ENCODE data around the gene LCE1E. TPM values are rescaled to one million over a fixed set of nuclear protein-coding genes. Genes with fewer than 3 reads are reported as not detected.

LCE1E gene
- total RNA-seq, 4 donors from 2014 or later = not detected

DNA sequence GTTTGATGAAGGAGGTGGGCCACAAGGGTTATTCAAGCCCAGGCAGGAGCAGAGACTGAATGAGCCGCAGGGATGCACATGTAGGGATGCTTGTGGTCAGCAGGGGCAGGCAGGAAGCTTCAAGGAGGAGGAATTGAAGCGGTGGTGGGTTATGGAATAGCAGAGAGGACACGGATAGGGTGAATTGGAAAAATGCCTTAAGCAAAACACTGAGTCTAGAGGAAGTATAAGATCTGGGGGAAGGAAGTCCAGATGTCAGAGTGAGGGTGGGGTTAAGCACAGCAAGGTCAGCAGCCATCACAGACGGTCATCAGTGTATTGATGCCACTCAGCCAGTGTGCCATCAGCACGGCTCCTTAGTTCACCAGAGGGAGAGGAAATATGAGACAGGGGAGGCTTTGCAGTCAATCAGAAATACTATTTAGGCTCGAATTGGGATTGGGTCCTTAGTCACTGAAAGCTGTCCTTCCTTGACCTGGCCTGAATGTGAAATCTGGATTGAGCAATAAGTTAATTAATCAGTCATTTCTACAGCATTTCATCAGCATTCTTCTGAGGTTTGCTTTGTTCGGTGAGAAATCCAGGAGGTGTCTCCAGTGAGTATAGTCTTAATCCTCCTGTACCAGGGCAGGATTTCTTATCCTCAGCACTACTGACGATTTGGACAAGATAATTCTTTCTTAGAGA lies 17.1 kb upstream of the LCE1E start:
- H3K27ac ChIP-seq = no peak overlapping the region
- H3K27me3 ChIP-seq = no peaks in the 10 kb centered on the region
- no peaks in the 10 kb centered on the region for H3K9me3 ChIP-seq
- H3K4me1 ChIP-seq = no peaks in the 10 kb centered on the region
- H3K4me3 ChIP-seq = no peak overlapping the region
- DNase-seq = no peak
- TF ChIP-seq EP300 (IDR thresholded peaks at IDR 0.05; ENCODE audit: low read depth) = no peak
- TF ChIP-seq, protein P1, sequence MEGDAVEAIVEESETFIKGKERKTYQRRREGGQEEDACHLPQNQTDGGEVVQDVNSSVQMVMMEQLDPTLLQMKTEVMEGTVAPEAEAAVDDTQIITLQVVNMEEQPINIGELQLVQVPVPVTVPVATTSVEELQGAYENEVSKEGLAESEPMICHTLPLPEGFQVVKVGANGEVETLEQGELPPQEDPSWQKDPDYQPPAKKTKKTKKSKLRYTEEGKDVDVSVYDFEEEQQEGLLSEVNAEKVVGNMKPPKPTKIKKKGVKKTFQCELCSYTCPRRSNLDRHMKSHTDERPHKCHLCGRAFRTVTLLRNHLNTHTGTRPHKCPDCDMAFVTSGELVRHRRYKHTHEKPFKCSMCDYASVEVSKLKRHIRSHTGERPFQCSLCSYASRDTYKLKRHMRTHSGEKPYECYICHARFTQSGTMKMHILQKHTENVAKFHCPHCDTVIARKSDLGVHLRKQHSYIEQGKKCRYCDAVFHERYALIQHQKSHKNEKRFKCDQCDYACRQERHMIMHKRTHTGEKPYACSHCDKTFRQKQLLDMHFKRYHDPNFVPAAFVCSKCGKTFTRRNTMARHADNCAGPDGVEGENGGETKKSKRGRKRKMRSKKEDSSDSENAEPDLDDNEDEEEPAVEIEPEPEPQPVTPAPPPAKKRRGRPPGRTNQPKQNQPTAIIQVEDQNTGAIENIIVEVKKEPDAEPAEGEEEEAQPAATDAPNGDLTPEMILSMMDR (IDR thresholded peaks at IDR 0.05) = no peak
- TF ChIP-seq POLR2AphosphoS5 (IDR thresholded peaks at IDR 0.05) = no peak
- no peak for TF ChIP-seq POLR2A (IDR thresholded peaks at IDR 0.05)
- in situ Hi-C loops (cut with MboI; ENCODE audit: low pct_ligation_motif_present in 1 of 4, low pct_unique_long_range_greater_than_20kb in 1 of 4, low sequenced_read_pairs in 3 of 4) (no loop called here), intact Hi-C loops (cut with DNase I; ENCODE audit: low total_unique reads) (no loop called here)
- 38 to 57% methylated on average over 6 to 8 of the region's 8 CpGs for WGBS, 2 donors (ENCODE audit: low coverage in 1 of 2)
- H3K36me3 ChIP-seq = no peaks in the 10 kb centered on the region

DNA sequence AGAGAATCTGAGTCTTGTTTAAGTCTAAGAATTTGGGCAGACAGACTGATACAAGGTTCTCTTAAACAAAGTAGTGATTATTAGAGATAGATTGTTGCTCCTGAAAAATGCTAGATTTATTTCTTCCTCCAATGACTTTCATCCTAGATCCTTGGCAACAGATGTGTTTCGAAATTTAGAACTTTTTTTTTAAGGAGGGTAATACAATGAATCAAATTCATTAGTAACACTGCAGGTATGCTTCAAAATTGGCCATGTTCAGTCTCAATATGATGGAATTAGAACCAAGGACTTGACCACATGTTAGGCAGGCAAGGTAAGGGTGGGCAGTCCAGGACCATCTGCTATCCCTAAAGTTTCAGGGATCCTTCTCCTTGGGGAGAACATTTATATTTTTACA lies 15.6 kb upstream of the LCE1E start:
- WGBS, 2 donors (ENCODE audit: low coverage in 1 of 2) = 67 to 70% methylated on average over 1 of the region's 1 CpG
- no peak for DNase-seq
- in situ Hi-C loops (cut with MboI; ENCODE audit: low pct_ligation_motif_present in 1 of 4, low pct_unique_long_range_greater_than_20kb in 1 of 4, low sequenced_read_pairs in 3 of 4) (no loop called here), intact Hi-C loops (cut with DNase I; ENCODE audit: low total_unique reads) (no loop called here)
- TF ChIP-seq, protein P1 (IDR thresholded peaks at IDR 0.05) = no peak
- TF ChIP-seq POLR2AphosphoS5 (IDR thresholded peaks at IDR 0.05) (no peak), POLR2A (IDR thresholded peaks at IDR 0.05) (no peak), EP300 (IDR thresholded peaks at IDR 0.05; ENCODE audit: low read depth) (no peak)
- Histone ChIP-seq H3K4me1 (no peaks in the 10 kb centered on the region), H3K36me3 (no peaks in the 10 kb centered on the region), H3K9me3 (no peaks in the 10 kb centered on the region), H3K4me3 (no peak overlapping the region), H3K27me3 (no peaks in the 10 kb centered on the region), H3K27ac (no peak overlapping the region)

DNA sequence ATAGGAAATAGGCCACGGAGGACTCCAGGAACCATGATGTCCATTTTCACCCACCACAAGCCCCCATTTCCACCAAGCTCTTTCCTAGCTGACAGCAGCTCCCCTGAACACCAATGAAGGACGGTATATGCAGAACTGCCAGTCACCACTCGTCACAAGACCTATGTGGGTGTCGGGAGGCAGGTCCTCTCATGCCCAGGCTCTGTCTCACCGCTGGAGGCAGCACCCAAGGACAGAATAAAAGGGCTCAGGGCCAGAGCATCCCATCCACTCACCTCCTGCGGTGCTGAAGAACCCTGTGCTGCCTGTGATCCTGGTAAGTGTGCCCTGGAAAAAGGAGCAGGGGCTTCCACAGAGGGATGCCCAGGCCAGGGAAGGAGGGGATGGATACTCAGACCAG lies 11.2 kb upstream of the LCE1E start, which contains the start of gene LCE1F:
TSS of gene LCE1F (plus strand) at position 266 of the 400 bp plus-strand sequence. CDS start 1,232 bp downstream, outside the sequence.
- no peaks in the 10 kb centered on the region for H3K27me3 ChIP-seq
- WGBS, 2 donors (ENCODE audit: low coverage in 1 of 2) = 58% methylated on average over 6 of the region's 6 CpGs; no CpG with 5 or more reads in 1 of the 2 donors
- H3K27ac ChIP-seq = no peak within 1 kb of the TSS
- DNase-seq = no peak
- in situ Hi-C loops (cut with MboI; ENCODE audit: low pct_ligation_motif_present in 1 of 4, low pct_unique_long_range_greater_than_20kb in 1 of 4, low sequenced_read_pairs in 3 of 4) (no loop called here), intact Hi-C loops (cut with DNase I; ENCODE audit: low total_unique reads) (no loop called here)
- TF ChIP-seq POLR2A (IDR thresholded peaks at IDR 0.05) (no peak), POLR2AphosphoS5 (IDR thresholded peaks at IDR 0.05) (no peak), EP300 (IDR thresholded peaks at IDR 0.05; ENCODE audit: low read depth) (no peak)
- TF ChIP-seq, protein P1 (IDR thresholded peaks at IDR 0.05) = no peak
- H3K4me3 ChIP-seq = no peak within 1 kb of the TSS
- H3K4me1 ChIP-seq = no peaks in the 10 kb centered on the region
- H3K9me3 ChIP-seq = no peaks in the 10 kb centered on the region
- H3K36me3 ChIP-seq = no peaks in the 10 kb centered on the region

DNA sequence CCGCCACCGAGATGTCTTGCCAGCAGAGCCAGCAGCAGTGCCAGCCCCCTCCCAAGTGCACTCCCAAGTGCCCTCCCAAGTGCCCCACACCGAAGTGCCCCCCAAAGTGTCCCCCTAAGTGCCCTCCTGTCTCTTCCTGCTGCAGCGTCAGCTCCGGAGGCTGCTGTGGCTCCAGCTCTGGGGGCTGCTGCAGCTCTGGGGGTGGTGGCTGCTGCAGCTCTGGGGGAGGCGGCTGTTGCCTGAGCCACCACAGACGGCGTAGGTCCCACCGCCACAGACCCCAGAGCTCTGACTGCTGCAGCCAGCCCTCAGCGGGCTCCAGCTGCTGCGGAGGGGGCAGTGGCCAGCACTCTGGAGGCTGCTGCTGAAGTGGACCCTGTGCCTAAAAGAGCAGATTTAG lies 9.7 kb upstream of the LCE1E start:
- intact Hi-C loops (cut with DNase I; ENCODE audit: low total_unique reads) (no loop called here), in situ Hi-C loops (cut with MboI; ENCODE audit: low pct_ligation_motif_present in 1 of 4, low pct_unique_long_range_greater_than_20kb in 1 of 4, low sequenced_read_pairs in 3 of 4) (no loop called here)
- Histone ChIP-seq H3K27ac (no peak overlapping the region), H3K9me3 (no peaks in the 10 kb centered on the region), H3K27me3 (no peaks in the 10 kb centered on the region), H3K4me3 (no peak overlapping the region), H3K36me3 (no peaks in the 10 kb centered on the region), H3K4me1 (no peaks in the 10 kb centered on the region)
- TF ChIP-seq POLR2AphosphoS5 (IDR thresholded peaks at IDR 0.05) (no peak), EP300 (IDR thresholded peaks at IDR 0.05; ENCODE audit: low read depth) (no peak), POLR2A (IDR thresholded peaks at IDR 0.05) (no peak)
- TF ChIP-seq, protein P1 (IDR thresholded peaks at IDR 0.05) = no peak
- WGBS, 2 donors (ENCODE audit: low coverage in 1 of 2) = 76 to 100% methylated on average over 1 to 10 of the region's 11 CpGs
- DNase-seq = no peak

Measured in transverse colon (tissue), 4 donors.